SK-N-MC (cell line): ENCODE results near the gene SLC3A2.
"Not testable (repeated sequence)": the region's sequence is repeated elsewhere in the genome, so short reads cannot be mapped to it uniquely, and the experiment has no call there.

Experiments
- EZH2 ChIP-seq: fragments of 200-600 bp; sonication (generic); IDR thresholded peaks from one replicate; pipeline ENCODE4 v1.6.1; 2017; ENCODE audit warnings: antibody characterized with exemption
- POLR2AphosphoS5 ChIP-seq: IDR thresholded peaks from 2 replicates; pipeline ENCODE4 v1.6.1; 2012; ENCODE audit warnings: mild to moderate bottlenecking, low read depth, low read length, borderline replicate concordance

GRCh38 chr11:62937528-62937927, 56.8 kb downstream of the SLC3A2 start:
- TF ChIP-seq EZH2, POLR2AphosphoS5: not testable (repeated sequence)
